K562 (cell line): ENCODE data around the gene SPAG16. TPM values are rescaled to one million over a fixed set of nuclear protein-coding genes. Genes with fewer than 3 reads are reported as not detected.

Experiments used
- ATAC-seq: fragments of 200-7000 bp; cut with Tn5 transposase; 3 replicates; pipeline ENCODE4 v1.9.1; 2020; ENCODE audit warnings: moderate library complexity
- BruUV-seq: library from RNA; stranded (reverse); fragments of 400-500 nt; replicated peaks from 2 replicates; lab custom pipeline; 2021; lab: Mats Ljungman, UMichigan
- CTCF ChIA-PET: fragments of 300-600 bp; formaldehyde crosslinking; extraction: SDS; loops from one replicate; lab custom pipeline; 2021; ENCODE audit warnings: low intra/inter-chr PET ratio; lab: Yijun Ruan, JAX
- POLR2A ChIA-PET: fragments of 300-600, 350-650 bp; sonication (Branson Sonifier 250); formaldehyde crosslinking; extraction: SDS; loops from one replicate; lab custom pipeline; 2021; ENCODE audit warnings: antibody characterized with exemption, inconsistent platforms; lab: Yijun Ruan, JAX
- DNase-seq, 4 experiments: peaks; one replicate each; pipeline versions ENCODE4 v3.0.0 to v3.0.0-alpha.2; 2011 to 2018; ENCODE audit warnings: low spot score in 3 of 4, mixed read lengths in 3 of 4; ENCODE audit errors: extremely low read depth in 1 of 4
- FAIRE-seq: peaks from 2 replicates; lab custom pipeline; 2011; peaks lifted over from hg19 to GRCh38; lab: Jason Lieb, UNC
- H2AFZ ChIP-seq: 2 replicates; pipeline ENCODE4 v1.6.0; 2011; ENCODE audit warnings: low read depth, low read length, control low read depth, inconsistent platforms
- H3K27ac ChIP-seq: fragments of 200-600 bp; 3 replicates; pipeline ENCODE4 v1.8.0; 2011; ENCODE audit warnings: low read depth, mild to moderate bottlenecking, control low read depth, inconsistent platforms, low read length, moderate library complexity, mixed read lengths; ENCODE audit errors: extremely low read depth
- H3K27me3 ChIP-seq, 2 experiments: fragments of 300-600 bp in 1 of 2; 2 replicates in 1 of 2; 3 replicates in 1 of 2; pipeline versions ENCODE4 v1.6.0 to v1.8.0; 2011; ENCODE audit warnings: inconsistent platforms in 2 of 2, low read length in 2 of 2, mild to moderate bottlenecking in 1 of 2, mixed read lengths in 1 of 2, moderate library complexity in 1 of 2; ENCODE audit not compliant: control insufficient read depth in 2 of 2, insufficient read depth in 2 of 2
- H3K36me3 ChIP-seq: fragments of 300-600 bp; 3 replicates; pipeline ENCODE4 v1.8.0; 2011; ENCODE audit warnings: mild to moderate bottlenecking, low read length, inconsistent platforms; ENCODE audit not compliant: control insufficient read depth, insufficient read depth
- H3K4me1 ChIP-seq, 2 experiments: fragments of 200-600 bp in 1 of 2; replicated peaks in 1 of 2; 2 replicates in 1 of 2; 3 replicates in 1 of 2; pipeline versions ENCODE4 v1.5.1 to v1.8.0; 2011; ENCODE audit warnings: inconsistent platforms in 2 of 2, low read length in 2 of 2, mild to moderate bottlenecking in 1 of 2, mixed read lengths in 1 of 2, moderate library complexity in 1 of 2; ENCODE audit not compliant: control insufficient read depth in 2 of 2, insufficient read depth in 2 of 2
- H3K4me2 ChIP-seq: 2 replicates; pipeline ENCODE4 v1.6.1; 2011; ENCODE audit warnings: low read length, control low read depth, inconsistent platforms, mixed read lengths; ENCODE audit not compliant: insufficient read depth
- H3K4me3 ChIP-seq: fragments of 200-600 bp; sonication (generic), shearing (Covaris generic); 2 replicates; pipeline ENCODE4 v1.5.1; 2016; ENCODE audit warnings: control low read depth, inconsistent platforms
- H3K79me2 ChIP-seq: fragments of 200-600 bp; 3 replicates; pipeline ENCODE4 v1.8.0; 2011; ENCODE audit warnings: low read length, inconsistent platforms; ENCODE audit not compliant: control insufficient read depth, insufficient read depth
- H3K9ac ChIP-seq, 2 experiments: 2 replicates each; pipeline versions ENCODE4 v1.6.0 to v1.6.1; 2011; ENCODE audit warnings: low read depth in 2 of 2, low read length in 2 of 2, control low read depth in 1 of 2, inconsistent platforms in 1 of 2, mild to moderate bottlenecking in 1 of 2, mixed read lengths in 1 of 2; ENCODE audit not compliant: insufficient read depth in 1 of 2
- H3K9me1 ChIP-seq: one replicate; pipeline ENCODE4 v1.6.0; 2011; ENCODE audit warnings: inconsistent platforms, mild to moderate bottlenecking, low read length, moderate library complexity; ENCODE audit not compliant: control insufficient read depth, insufficient read depth
- H3K9me3 ChIP-seq: replicated peaks from 2 replicates; pipeline ENCODE4 v1.5.1; 2011; ENCODE audit warnings: low read depth, low read length, inconsistent platforms; ENCODE audit not compliant: control insufficient read depth, insufficient read depth
- H4K20me1 ChIP-seq: replicated peaks from 2 replicates; pipeline ENCODE4 v1.6.1; 2011; ENCODE audit warnings: low read length, inconsistent platforms, mixed read lengths; ENCODE audit not compliant: control insufficient read depth, insufficient read depth
- ATF6 ChIP-seq: sonication (generic); formaldehyde crosslinking; IDR thresholded peaks from 2 replicates; pipeline ENCODE4 v1.4.0; 2020; ENCODE audit warnings: mild to moderate bottlenecking, missing genetic modification reagents
- CHD1 ChIP-seq: fragments of 200-600 bp; sonication (generic); IDR thresholded peaks from one replicate; pipeline ENCODE4 v1.6.1; 2012; ENCODE audit warnings: mild to moderate bottlenecking, moderate library complexity, low read length, inconsistent platforms
- DEAF1 ChIP-seq: fragments of 450-650 bp; formaldehyde crosslinking; IDR thresholded peaks from 2 replicates; pipeline ENCODE4 v1.4.0; 2020; ENCODE audit warnings: mild to moderate bottlenecking, moderate library complexity
- ETV6 ChIP-seq, 3 experiments: fragments of 150-350 bp in 1 of 3; sonication (generic) in 1 of 3; formaldehyde crosslinking in 1 of 3; IDR thresholded peaks; 2 replicates each; pipeline versions ENCODE4 v1.6.1 to v1.8.0; 2014 to 2022; ENCODE audit warnings: borderline replicate concordance in 2 of 3, low read depth in 2 of 3, antibody characterized with exemption in 1 of 3, low read length in 1 of 3, mild to moderate bottlenecking in 1 of 3, missing genetic modification reagents in 1 of 3
- KLF1 ChIP-seq: fragments of 450-650 bp; IDR thresholded peaks from 2 replicates; pipeline ENCODE4 v1.6.1; 2016; ENCODE audit warnings: missing genetic modification characterization, missing compliant biosample characterization
- KLF6 ChIP-seq: fragments of 250-450 bp; sonication (Bioruptor Pico); IDR thresholded peaks from 2 replicates; pipeline ENCODE4 v1.4.0; 2020; ENCODE audit warnings: mild to moderate bottlenecking, moderate library complexity, borderline replicate concordance
- LEF1 ChIP-seq: fragments of 450-650 bp; IDR thresholded peaks from 2 replicates; pipeline ENCODE4 v1.6.1; 2016; ENCODE audit warnings: mild to moderate bottlenecking
- NBN ChIP-seq: fragments of 450-650 bp; IDR thresholded peaks from 2 replicates; pipeline ENCODE4 v1.6.1; 2016; ENCODE audit warnings: low read depth, mild to moderate bottlenecking
- POLR2A ChIP-seq: fragments of 450-650 bp; conservative IDR thresholded peaks from 2 replicates; pipeline ENCODE4 v1.6.1; 2016
- TAF9B ChIP-seq: fragments of 450-650 bp; IDR thresholded peaks from 2 replicates; pipeline ENCODE4 v1.6.1; 2018; ENCODE audit warnings: mild to moderate bottlenecking; ENCODE audit not compliant: partially characterized antibody
- ZBTB7A ChIP-seq: IDR thresholded peaks from 2 replicates; pipeline ENCODE4 v1.6.1; 2011; ENCODE audit warnings: low read depth, mild to moderate bottlenecking, low read length, moderate library complexity, borderline replicate concordance; ENCODE audit not compliant: control insufficient read depth
- ZFP36 ChIP-seq: fragments of 150-350 bp; IDR thresholded peaks from 2 replicates; pipeline ENCODE4 v1.6.1; 2018; ENCODE audit warnings: low read length, low read depth; ENCODE audit not compliant: partially characterized antibody
- ZNF184 ChIP-seq: sonication (generic); formaldehyde crosslinking; IDR thresholded peaks from 2 replicates; pipeline ENCODE4 v1.5.0; 2020; ENCODE audit warnings: missing genetic modification reagents
- ZNF584 ChIP-seq: fragments of 200-800 bp; sonication (Bioruptor generic); IDR thresholded peaks from 2 replicates; pipeline ENCODE4 v1.6.1; 2016; ENCODE audit warnings: low read depth, mild to moderate bottlenecking, missing genetic modification characterization, missing compliant biosample characterization
- WGBS: fragments of 100-300 bp; shearing (Covaris generic); methylation state at CpG from one replicate; pipeline ENCODE4 v1.1.6; 2016; ENCODE audit warnings: low coverage, mixed read lengths; ENCODE audit not compliant: insufficient coverage; ENCODE audit errors: missing lambda C conversion rate; 5-methylcytosine and 5-hydroxymethylcytosine counted together
- in situ Hi-C: fragments of 300-500 bp; cut with MboI; formaldehyde crosslinking; loops from 4 replicates; pipeline ENCODE4 v1.15.0; 2018; ENCODE audit warnings: inconsistent platforms, mixed read lengths
- intact Hi-C: fragments of 100-400 bp; cut with micrococcal nuclease; formaldehyde crosslinking; loops from 2 replicates; pipeline ENCODE4 v1.14.2; 2022
- polyA plus RNA-seq, 8 experiments: library from polyadenylated mRNA; depleted of rRNA in 4 of 8; stranded (reverse) in 5 of 8; unstranded in 3 of 8; fragments of >200 nt; fragmentation: Nextera tagmentation in 2 of 8; fragmentation: Illumina TruSeq in 1 of 8; extraction: Ambion mirVana in 2 of 8; extraction: Trizol in 1 of 8; gene quantifications; 2 replicates each; pipeline versions ENCODE4 v1.2.1 to v1.2.3, GENCODE V29; 2011 to 2014; ENCODE audit warnings: inconsistent platforms in 1 of 8, missing spikeins in 1 of 8
- total RNA-seq, 7 experiments: library from RNA; depleted of rRNA in 6 of 7; stranded (reverse); fragments of >200 nt in 6 of 7; fragmentation: Illumina TruSeq in 2 of 7; extraction: Trizol in 2 of 7; gene quantifications; 2 replicates each; pipeline versions ENCODE4 v1.2.1 to v1.2.3, GENCODE V29; 2011 to 2021; ENCODE audit warnings: low replicate concordance in 1 of 7

Gene SPAG16
- total and polyA plus RNA-seq, 9 of the 15 experiments (the other 6 are each of a cell fraction or from before 2014, with no cell fraction given): 0.98 to 5.9 (median 3.5) TPM

- no peaks in the 10 kb centered on the region for H3K4me1 ChIP-seq
- ChIA-PET POLR2A (no interaction called here), CTCF (no interaction called here)
- ATAC-seq (no peak), DNase-seq (no peak), FAIRE-seq (no peak)
- H4K20me1 ChIP-seq: no peaks in the 10 kb centered on the region
- H3K79me2 ChIP-seq: no peaks in the 10 kb centered on the region
- no TSS peak for BruUV-seq
- 7% methylated on average over 3 of the region's 3 CpGs for WGBS
- no peak overlapping the region for H2AFZ ChIP-seq
- no peaks in the 10 kb centered on the region for H3K9me1 ChIP-seq
- H3K27me3 ChIP-seq: no peaks in the 10 kb centered on the region
- no peaks in the 10 kb centered on the region for H3K36me3 ChIP-seq
- no peak overlapping the region for H3K4me3 ChIP-seq
- in situ Hi-C loops (no loop called here), intact Hi-C loops (no loop called here)
- H3K9me3 ChIP-seq: no peaks in the 10 kb centered on the region
- TF ChIP-seq CHD1: no peak
- no peak overlapping the region for H3K4me2 ChIP-seq
- no peak overlapping the region for H3K27ac ChIP-seq
- no peak overlapping the region for H3K9ac ChIP-seq
These were observed 449.6 kb downstream of the SPAG16 start for GRCh38 chr2:213733893-213734292.

- WGBS: 0% methylated on average over 3 of the region's 3 CpGs
- TF ChIP-seq LEF1 (no peak), ATF6 (no peak), KLF1 (tag) (no peak), POLR2A (no peak), TAF9B (no peak), ZNF584 (CRISPR knock-in tag) (no peak), KLF6 (no peak), NBN (no peak), DEAF1 (CRISPR knock-in tag) (no peak), ZBTB7A (no peak), ZNF184 (no peak), ZFP36 (no peak), ETV6 (IDR thresholded peaks at IDR 0.05; ENCODE audit: borderline replicate concordance in 1 of 2, low read depth in 2 of 2, low read length in 1 of 2) (no peak), ETV6 (CRISPR knock-in tag; IDR thresholded peaks at IDR 0.05; ENCODE audit: borderline replicate concordance) (no peak)
These were observed 456.2 kb downstream of the SPAG16 start for GRCh38 chr2:213740453-213740852.

More at GRCh38 chr2:213740453-213740852, 456.2 kb downstream of the SPAG16 start:
- no TSS peak for BruUV-seq
- Histone ChIP-seq H3K27ac (no peak overlapping the region), H3K27me3 (no peaks in the 10 kb centered on the region), H2AFZ (no peak overlapping the region), H3K4me2 (no peak overlapping the region), H3K9ac (no peak overlapping the region), H3K79me2 (no peaks in the 10 kb centered on the region), H3K36me3 (no peaks in the 10 kb centered on the region), H4K20me1 (no peaks in the 10 kb centered on the region), H3K4me1 (no peaks in the 10 kb centered on the region), H3K4me3 (no peak overlapping the region), H3K9me1 (no peaks in the 10 kb centered on the region), H3K9me3 (no peaks in the 10 kb centered on the region)
- POLR2A ChIA-PET: no interaction called here
- intact Hi-C loops (no loop called here), in situ Hi-C loops (no loop called here)
- ATAC-seq (no peak), FAIRE-seq (no peak), DNase-seq (no peak)
- CTCF ChIA-PET: no interaction called here
